Natural killer cell (primary cell): ENCODE results near the gene RAB29. TPM values are rescaled to one million over a fixed set of nuclear protein-coding genes. Genes with fewer than 3 reads are reported as not detected.

Experiments used
- ATAC-seq, 3 donors: fragments of 150-1000 bp in 2 of 3; fragments of 200-7000 bp in 1 of 3; cut with Tn5 transposase; 1 replicate in 1 of 3; 2 replicates in 2 of 3; pipeline ENCODE4 v1.10.0; 2021; ENCODE audit warnings: mild to moderate bottlenecking in 2 of 3, moderate library complexity in 2 of 3
- DNase-seq, 2 donors: peaks; one replicate each; pipeline versions ENCODE4 v3.0.0 to v3.0.0-alpha.2; 2013 to 2021; ENCODE audit warnings: mixed read lengths in 1 of 2
- H3K27ac ChIP-seq: one replicate; pipeline ENCODE4 v1.5.1; 2013; ENCODE audit warnings: mild to moderate bottlenecking, low read length
- H3K27me3 ChIP-seq: one replicate; pipeline ENCODE4 v1.6.1; 2013; ENCODE audit warnings: low read length; ENCODE audit not compliant: control insufficient read depth, insufficient read depth
- H3K36me3 ChIP-seq: one replicate; pipeline ENCODE4 v1.6.1; 2013; ENCODE audit warnings: low read length; ENCODE audit not compliant: control insufficient read depth, insufficient read depth
- H3K4me1 ChIP-seq: one replicate; pipeline ENCODE4 v1.6.1; 2013; ENCODE audit warnings: low read length; ENCODE audit not compliant: control insufficient read depth, insufficient read depth
- H3K4me3 ChIP-seq: one replicate; pipeline ENCODE4 v1.5.1; 2013; ENCODE audit warnings: low read length
- H3K9me3 ChIP-seq: one replicate; pipeline ENCODE4 v1.6.1; 2013; ENCODE audit warnings: low read length; ENCODE audit not compliant: control insufficient read depth, insufficient read depth
- H3K27ac Mint-ChIP-seq, 2 donors: one replicate each; pipeline ENCODE4 v1.8.0; 2022; ENCODE audit warnings: mild to moderate bottlenecking in 2 of 2, mixed read lengths in 2 of 2, moderate library complexity in 1 of 2
- H3K27me3 Mint-ChIP-seq, 2 donors: one replicate each; pipeline ENCODE4 v1.8.0; 2022; ENCODE audit warnings: low read depth in 2 of 2, mixed read lengths in 2 of 2
- H3K36me3 Mint-ChIP-seq: one replicate; pipeline ENCODE4 v1.8.0; 2022; ENCODE audit warnings: mixed read lengths
- H3K4me1 Mint-ChIP-seq, 2 donors: one replicate each; pipeline ENCODE4 v1.8.0; 2022; ENCODE audit warnings: mixed read lengths in 2 of 2
- H3K4me3 Mint-ChIP-seq: one replicate; pipeline ENCODE4 v1.8.0; 2022; ENCODE audit warnings: mild to moderate bottlenecking, moderate library complexity, mixed read lengths
- H3K9me3 Mint-ChIP-seq, 2 donors: one replicate each; pipeline ENCODE4 v1.8.0; 2022; ENCODE audit warnings: mixed read lengths in 2 of 2
- CTCF ChIP-seq: fragments of 200-600 bp; IDR thresholded peaks from one replicate; pipeline ENCODE4 v1.8.0; 2022; ENCODE audit warnings: antibody characterized with exemption
- WGBS: methylation state at CpG from one replicate; pipeline ENCODE4 v1.1.7; 2013; ENCODE audit warnings: missing lambda C conversion rate; ENCODE audit not compliant: insufficient coverage; 5-methylcytosine and 5-hydroxymethylcytosine counted together
- intact Hi-C: fragments of 100-400 bp; cut with micrococcal nuclease; formaldehyde crosslinking; loops from one replicate; pipeline ENCODE4 v1.14.2; 2022
- total RNA-seq, 4 donors: library from RNA; stranded (reverse); fragments of 120-200 nt in 1 of 4; gene quantifications; one replicate each; pipeline versions ENCODE4 v1.2.3 to v1.2.4, GENCODE V29; 2013 to 2022

The RAB29 gene
- total RNA-seq, 3 donors from 2014 or later (not counting 1 experiment from before 2014, with no cell fraction given): 69.0 to 120 (median 95.1) TPM

DNA sequence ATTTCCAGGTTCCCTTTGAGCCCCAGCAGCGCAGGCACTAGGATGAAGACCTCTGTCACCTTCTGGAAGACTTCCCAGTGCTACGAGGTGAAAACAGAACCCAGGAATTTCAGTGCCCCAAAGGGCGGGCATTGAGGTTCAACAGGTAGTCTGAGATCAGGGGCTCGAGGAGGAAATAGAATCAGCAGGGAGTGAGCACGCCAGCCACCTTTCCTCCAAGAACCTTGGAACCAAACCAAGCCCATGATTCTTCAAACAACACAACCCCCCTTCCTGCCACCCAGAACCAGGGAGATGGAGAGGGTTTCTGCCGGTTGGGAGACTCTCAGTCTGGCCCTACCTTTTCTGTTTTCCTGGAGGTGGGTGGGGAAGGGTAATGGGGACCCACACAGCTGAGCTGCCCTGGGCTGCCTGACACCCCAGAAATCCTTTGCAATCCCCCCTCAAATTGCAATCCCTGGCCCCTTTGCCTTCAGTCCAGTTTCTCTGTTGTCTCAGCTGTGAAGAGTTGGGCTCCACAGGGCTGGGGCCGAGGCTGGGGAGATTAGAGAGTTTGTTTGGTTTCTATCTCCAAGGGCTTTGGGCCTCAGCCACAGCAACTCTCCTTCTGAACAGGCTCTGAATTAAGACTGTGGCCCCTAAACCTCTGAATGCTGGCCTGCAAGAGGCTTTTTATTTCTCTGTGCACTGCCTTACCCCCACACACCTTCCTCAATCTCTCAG lies 25.9 kb upstream of the RAB29 start:
- TF ChIP-seq CTCF: no peak
- Histone ChIP-seq H3K27me3 (no peaks in the 10 kb centered on the region), H3K27ac (no peak overlapping the region), H3K4me1 (peaks cover 13% of the 10 kb centered on the region), H3K4me3 (no peak overlapping the region), H3K36me3 (peaks cover 38% of the 10 kb centered on the region), H3K9me3 (no peaks in the 10 kb centered on the region)
- ATAC-seq (no peak), DNase-seq (no peak)
- no peak overlapping the region for H3K4me3 Mint-ChIP-seq
- no peak overlapping the region for H3K27ac Mint-ChIP-seq
- no peaks in the 10 kb centered on the region for H3K27me3 Mint-ChIP-seq
- WGBS: 97% methylated on average over 6 of the region's 7 CpGs
- intact Hi-C loops: no loop called here
- no peaks in the 10 kb centered on the region for H3K36me3 Mint-ChIP-seq
- peaks cover 32% of the 10 kb centered on the region in 2 donors for H3K4me1 Mint-ChIP-seq
- H3K9me3 Mint-ChIP-seq: no peaks in the 10 kb centered on the region

GRCh38 chr1:205800427-205800826 lies 25.1 kb upstream of the RAB29 start:
- no peaks in the 10 kb centered on the region for H3K27me3 Mint-ChIP-seq
- no peak overlapping the region for H3K27ac Mint-ChIP-seq
- no peak overlapping the region for H3K4me3 ChIP-seq
- H3K27ac ChIP-seq: no peak overlapping the region
- H3K9me3 Mint-ChIP-seq: no peaks in the 10 kb centered on the region
- no peak for ATAC-seq
- WGBS: 92% methylated on average over 7 of the region's 7 CpGs
- no peak for TF ChIP-seq CTCF
- DNase-seq: no peak
- H3K9me3 ChIP-seq: no peaks in the 10 kb centered on the region
- H3K36me3 ChIP-seq: peaks cover 43% of the 10 kb centered on the region
- H3K4me1 Mint-ChIP-seq: peaks cover 24 to 25% of the 10 kb centered on the region in 2 donors
- H3K4me1 ChIP-seq: peaks cover 7% of the 10 kb centered on the region
- intact Hi-C loops: no loop called here
- H3K27me3 ChIP-seq: no peaks in the 10 kb centered on the region
- no peaks in the 10 kb centered on the region for H3K36me3 Mint-ChIP-seq
- no peak overlapping the region for H3K4me3 Mint-ChIP-seq

DNA sequence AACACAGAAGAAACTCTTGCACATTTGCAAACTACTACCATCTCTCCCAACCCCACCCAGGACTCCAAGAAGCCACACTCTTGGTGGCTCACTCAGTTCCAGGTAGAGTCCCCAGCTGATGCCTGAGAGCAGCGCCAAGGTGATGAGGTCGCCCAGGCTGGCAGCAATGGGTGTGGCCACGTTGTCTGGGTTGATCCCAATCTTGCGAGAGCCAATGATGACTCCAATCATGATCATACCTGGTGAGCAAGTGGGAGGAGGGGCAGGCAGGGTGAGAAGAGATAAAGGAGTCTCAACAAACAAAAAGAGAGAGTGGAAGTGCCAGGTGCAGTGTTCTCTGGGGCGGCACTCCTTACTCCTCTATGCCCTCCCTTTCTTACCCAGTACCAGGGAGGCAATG lies 23.3 kb upstream of the RAB29 start:
- no peak for DNase-seq
- Mint-ChIP-seq H3K27ac (no peak overlapping the region), H3K9me3 (no peaks in the 10 kb centered on the region), H3K4me1 (peaks cover 8 to 9% of the 10 kb centered on the region in 2 donors), H3K27me3 (no peaks in the 10 kb centered on the region), H3K36me3 (peaks cover 14% of the 10 kb centered on the region), H3K4me3 (no peak overlapping the region)
- Histone ChIP-seq H3K27ac (no peak overlapping the region), H3K27me3 (no peaks in the 10 kb centered on the region), H3K4me1 (no peaks in the 10 kb centered on the region), H3K4me3 (no peak overlapping the region), H3K36me3 (peaks cover 46% of the 10 kb centered on the region), H3K9me3 (no peaks in the 10 kb centered on the region)
- 95% methylated on average over 5 of the region's 5 CpGs for WGBS
- intact Hi-C loops: no loop called here
- TF ChIP-seq CTCF: no peak
- ATAC-seq: no peak

- Mint-ChIP-seq H3K4me1 (peaks cover 7% of the 10 kb centered on the region in 2 donors), H3K9me3 (no peaks in the 10 kb centered on the region), H3K4me3 (no peak overlapping the region), H3K36me3 (peaks cover 24% of the 10 kb centered on the region), H3K27ac (no peak overlapping the region), H3K27me3 (no peaks in the 10 kb centered on the region)
- DNase-seq (no peak), ATAC-seq (no peak)
- H3K36me3 ChIP-seq: peaks cover 48% of the 10 kb centered on the region
- no peak overlapping the region for H3K4me3 ChIP-seq
- WGBS: 100% methylated on average over 2 of the region's 2 CpGs
- no peaks in the 10 kb centered on the region for H3K4me1 ChIP-seq
- TF ChIP-seq CTCF: no peak
- intact Hi-C loops: no loop called here
- H3K9me3 ChIP-seq: no peaks in the 10 kb centered on the region
- no peaks in the 10 kb centered on the region for H3K27me3 ChIP-seq
- H3K27ac ChIP-seq: no peak overlapping the region
Observed at GRCh38 chr1:205797168-205797567, 21.9 kb upstream of the RAB29 start.
